ENCODE results near the gene ZNF385C.
A peak's percentile ranks its signal among the peaks of the same experiment; 100 is the strongest.
"Not testable (repeated sequence)": the region's sequence is repeated elsewhere in the genome, so short reads cannot be mapped to it uniquely, and the experiment has no call there.

ZNF385C gene

DNA sequence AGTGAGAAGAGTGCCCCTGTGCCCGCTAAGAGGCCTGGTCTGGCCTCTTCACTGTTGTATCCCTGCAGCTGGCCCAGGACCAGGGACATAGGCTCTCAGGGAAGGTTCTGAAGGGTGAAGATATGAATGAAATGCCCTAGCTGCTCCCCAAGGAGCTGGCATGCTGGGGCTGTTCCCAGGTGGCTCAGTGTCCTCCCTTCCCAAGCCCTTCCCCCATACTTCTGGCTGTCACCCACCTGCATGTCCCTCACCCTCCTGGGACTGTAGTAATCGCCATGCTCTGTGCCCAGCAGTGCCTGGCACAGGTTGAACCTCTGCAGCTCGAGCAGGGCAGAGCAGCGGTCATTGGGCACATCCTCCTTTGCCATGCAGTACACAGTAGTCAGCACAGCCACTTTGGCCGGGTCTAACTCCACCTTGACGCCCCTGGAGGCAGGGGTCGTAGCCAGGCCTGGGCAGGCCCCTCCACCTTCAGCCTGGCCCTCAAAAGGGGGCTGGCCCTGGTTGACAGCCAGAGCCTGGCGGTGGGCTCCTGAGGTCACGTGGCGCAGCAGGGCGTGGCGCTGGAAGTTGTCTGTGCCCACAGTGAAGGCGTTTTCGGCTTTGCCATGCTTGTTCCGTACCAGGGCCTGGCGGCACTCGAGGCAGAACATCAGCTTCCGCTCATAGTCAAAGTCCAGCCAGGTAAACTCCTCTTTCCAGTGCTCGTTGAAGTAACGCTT lies 55.5 kb downstream of the ZNF385C start:
- DNase-seq: no peak

DNA sequence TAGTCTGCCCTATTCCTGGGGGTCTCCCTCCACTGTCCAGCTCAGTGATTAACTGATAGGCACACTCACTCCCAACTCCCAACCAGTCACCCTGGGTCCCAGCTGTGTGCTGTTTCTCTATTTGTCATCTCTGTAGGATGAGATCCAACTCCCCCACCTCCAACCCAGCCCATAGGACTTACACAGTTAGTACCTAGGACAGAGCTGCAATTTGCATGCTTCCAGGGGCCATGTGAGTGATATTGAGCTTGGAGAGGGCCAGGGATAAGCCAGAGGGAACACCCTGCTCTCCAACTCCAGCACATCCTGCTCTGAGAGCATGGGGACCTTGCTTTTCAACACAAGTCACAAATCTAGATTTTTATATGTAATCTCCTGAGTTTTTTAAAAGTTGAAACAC lies 56.7 kb downstream of the ZNF385C start:
- no peak for DNase-seq

GRCh38 chr17:42040818-42041217 lies 57.5 kb downstream of the ZNF385C start:
- no peak for DNase-seq

- no peak for DNase-seq
Observed at GRCh38 chr17:42039794-42040763, 58.2 kb downstream of the ZNF385C start.

DNA sequence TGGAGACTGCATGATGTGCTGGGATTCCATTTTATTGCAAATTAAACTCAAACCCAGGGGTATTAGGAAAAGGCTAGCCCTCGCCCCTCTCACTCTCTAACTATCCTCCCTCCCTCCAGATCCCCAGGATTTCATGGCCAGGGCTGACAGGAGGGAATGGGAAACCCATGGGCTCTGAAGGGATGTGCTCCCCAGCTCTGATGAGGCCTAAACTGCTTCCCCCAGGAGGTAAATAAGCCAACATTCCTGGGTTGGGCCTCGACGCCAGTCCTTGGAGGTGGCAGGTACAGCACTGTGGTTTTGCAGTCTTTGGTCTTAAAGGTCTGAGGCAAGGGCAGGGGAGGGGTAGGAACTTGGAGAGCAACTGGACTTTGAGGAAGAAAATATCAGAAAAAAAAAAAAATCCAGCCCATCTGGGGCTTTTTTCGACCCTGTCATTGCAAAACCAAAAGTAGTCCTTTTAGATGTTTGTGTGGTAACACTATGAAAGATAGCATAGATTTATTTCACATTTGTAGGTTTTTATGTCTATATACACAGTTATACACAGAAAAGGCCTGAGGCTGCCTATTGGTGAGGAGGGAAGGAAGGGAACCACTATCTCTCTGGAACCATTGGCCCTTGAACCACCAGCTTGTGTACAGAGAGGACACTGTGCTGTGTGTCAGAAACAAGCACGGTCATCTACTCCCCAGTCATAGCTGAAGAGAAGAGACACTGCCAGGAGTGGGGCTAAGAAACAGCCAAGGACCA lies 59.9 kb downstream of the ZNF385C start:
- no peak for DNase-seq

DNA sequence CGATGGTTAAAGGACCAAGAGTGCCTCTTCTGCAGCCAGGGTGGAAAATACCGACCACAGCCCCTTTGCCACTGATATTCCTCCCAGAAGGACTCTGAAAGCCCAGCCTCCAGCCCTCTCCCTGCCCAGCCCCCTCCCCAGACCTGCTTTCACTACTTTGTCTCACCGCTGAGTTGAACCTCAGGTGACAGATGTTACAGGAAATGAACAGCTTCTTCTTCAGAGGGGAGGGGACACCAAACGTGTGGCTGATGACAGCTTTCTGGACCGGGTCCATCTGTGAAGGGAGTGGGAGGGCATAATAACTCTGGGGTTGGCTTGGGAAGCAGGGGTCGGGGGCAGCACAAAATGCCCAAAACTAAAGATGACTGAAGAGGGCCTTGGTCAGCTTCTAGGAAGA lies 64.2 kb downstream of the ZNF385C start:
- no peak for DNase-seq

DNA sequence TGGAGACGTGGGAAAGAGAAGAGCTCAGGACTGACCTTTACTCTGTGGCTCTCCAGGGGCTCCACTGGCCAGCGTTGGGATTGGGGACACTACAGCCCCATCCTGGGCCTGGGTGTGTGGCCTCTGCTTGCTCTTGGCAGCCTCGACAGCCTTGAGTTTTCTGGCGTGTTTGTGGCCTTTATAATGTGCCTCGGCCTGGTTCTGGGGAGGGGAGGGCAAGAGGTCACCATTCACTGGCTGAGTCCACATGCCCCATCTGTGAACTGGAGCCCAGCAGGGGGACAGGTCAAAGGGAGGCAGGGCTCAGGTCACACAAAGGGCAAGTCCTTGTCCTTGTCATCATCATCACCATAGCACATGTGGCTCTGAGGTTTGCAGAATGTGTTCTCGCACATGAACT lies 66.7 kb downstream of the ZNF385C start:
- no peak for DNase-seq

DNA sequence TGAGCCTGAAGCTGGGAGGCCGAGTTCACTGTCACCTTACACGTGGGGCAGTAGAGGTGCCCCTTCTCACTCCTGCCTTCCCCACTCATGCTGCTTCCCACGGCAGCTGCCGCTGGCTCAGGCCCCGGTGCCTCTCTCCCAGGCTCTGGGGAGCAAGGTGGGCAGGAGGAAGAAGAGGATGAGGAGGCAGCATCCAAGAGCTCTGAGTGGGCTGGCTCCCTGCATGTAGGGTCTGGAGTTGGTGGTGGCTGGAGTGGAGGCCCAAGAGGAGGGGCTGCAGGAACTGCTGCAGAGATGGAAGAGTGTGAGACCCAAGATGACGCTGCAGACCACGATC lies 69.5 kb downstream of the ZNF385C start:
- no peak for DNase-seq

DNA sequence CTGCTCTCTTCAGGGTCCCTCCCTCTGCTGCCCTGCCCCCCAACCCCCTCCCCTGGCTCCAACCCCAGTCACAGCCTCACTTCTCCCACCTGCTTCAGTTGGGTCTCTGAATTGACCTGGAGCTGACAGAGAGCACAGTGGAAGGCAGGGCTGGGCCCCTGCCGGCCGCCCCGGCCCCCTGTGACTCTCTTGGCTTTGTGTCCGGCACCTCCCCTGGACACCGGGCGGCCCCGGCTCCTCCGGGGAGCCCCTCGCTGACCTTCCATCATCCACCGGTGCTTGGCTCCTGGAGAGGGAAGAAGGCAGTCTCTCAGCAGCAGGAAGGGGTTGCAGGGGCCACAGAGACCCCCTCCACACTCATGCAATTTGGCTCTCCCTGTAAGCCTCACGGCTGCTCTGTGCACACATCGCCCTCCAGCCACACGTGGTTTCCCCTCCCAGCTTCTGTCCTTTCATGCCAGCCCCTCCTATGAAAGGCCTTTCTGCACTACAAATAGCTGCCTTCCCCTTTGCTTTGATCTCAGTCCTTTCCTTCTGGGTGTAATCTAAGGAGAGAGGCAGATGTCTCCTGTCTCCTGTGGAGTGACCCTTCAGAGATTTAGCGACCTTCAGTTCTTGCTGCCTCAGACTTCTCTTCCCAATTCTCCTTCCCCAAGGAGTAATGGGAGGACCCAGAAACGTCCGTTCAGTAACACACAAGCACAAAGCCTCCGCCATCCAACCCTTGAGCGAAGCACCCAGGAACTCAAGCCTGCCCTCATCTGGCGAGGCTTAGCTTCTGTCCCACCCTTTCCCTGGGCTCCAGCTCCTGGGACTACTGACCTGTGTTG lies 70.1 kb downstream of the ZNF385C start:
- no peak for DNase-seq

DNA sequence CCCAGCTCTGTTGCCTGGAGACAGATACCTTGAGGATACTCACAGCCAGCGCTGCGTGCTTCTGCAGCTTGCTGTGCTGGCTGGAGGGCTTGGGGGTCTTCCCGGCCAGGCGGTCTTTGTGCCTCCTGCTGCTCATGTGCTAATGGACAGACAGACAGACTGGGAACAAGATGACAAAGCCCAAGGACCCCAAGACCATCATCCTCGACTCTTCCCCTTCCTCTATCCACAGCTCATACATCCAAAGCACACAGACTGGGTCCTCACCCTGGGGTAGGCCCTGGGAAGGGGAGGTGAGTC lies 70.7 kb downstream of the ZNF385C start:
- no peak for DNase-seq

DNA sequence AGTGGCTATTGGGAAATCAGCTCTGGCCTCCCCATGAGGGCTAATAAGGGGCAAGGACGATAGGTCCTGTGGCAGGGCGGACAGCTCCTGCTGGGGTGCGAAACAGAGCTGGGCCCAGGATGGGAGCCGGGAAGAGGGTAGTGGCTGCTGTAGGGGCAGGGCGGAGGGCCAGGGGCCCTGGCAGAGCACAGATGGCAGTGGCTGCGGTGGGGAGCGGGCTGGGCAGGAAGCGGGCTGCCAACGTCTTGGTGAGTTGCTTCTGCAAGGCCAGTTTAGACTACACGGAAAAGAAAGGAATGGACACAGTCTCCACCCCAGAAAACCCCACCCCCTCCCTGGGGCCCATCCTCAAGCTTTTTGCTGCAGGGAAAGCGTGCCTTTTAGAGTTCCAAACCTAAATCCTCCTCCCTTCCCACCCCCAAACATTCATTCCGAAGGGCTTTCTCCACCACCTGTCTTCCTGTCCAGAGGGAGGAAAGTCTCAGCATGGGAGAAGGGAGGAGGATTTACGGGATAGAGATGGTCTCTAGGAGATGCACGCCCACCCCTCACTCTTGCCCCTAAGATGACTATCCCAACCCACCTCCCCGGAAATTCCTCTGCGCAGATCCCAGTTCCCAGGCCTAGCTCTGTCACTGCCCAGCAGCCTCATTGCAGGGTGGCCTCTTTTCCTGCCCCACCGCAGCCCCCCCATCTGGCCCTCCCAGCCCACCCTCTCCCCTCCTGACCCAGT lies 71.2 kb downstream of the ZNF385C start:
- DNase-seq: no peak

DNA sequence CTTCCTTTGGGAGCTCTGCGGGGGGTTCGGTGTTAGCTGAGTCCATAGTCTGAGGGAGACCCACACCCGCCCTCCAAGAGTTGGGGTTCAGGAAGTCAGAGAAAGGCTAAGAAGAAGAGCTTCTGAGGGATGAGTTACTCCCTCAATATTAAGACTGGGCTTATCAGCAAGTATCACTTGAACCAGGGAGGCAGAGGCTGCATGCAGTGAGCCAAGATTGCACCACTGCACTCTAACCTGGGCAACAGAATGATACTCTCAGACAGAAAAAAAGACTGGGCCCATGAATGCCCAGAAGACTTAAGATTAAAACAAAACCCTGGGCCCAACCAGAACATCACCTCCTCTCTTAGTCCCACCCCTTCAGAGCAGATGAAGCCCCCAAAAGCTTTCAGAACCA lies 72.3 kb downstream of the ZNF385C start:
- DNase-seq: no peak

DNA sequence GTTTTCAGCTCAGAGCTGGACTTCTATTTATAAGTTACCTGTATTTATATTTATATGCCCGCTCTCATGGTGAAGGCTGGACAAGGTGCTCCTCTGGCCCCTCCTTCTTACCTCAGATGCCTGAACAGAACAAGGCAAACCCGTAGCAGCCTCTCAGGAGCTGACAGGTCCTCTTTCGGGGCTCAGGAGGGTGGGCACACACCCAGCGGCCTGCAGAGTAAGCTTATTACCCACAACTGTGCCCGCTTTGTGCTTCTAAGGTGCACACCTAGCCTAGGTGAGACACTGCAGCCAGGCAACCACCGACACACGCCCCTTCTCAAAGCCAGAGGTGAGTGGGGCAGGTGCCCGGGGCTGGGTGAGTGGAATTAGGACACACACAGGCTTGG lies 73.1 kb downstream of the ZNF385C start:
- DNase-seq: no peak

GRCh38 chr17:42023524-42024349 lies 74.5 kb downstream of the ZNF385C start:
- no peak for DNase-seq

DNA sequence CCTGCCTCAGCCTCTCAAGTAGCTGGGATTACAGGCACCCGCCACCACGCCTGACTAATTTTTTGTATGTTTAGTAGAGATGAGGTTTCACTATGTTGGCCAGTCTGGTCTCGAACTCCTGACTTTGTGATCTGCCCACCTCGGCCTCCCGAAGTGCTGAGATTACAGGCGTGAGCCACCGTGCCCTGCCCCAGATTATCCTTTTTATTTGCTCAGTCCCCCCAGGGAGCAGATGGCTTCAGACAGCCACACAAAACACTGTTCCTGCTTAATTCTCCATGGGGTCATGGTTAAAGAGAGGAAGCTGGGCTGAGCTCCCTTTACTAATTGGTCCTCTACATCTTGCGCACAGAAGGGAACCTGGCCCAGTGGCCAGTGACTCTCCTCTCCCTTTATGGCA lies 77.4 kb downstream of the ZNF385C start:
- not testable (repeated sequence) for DNase-seq

DNA sequence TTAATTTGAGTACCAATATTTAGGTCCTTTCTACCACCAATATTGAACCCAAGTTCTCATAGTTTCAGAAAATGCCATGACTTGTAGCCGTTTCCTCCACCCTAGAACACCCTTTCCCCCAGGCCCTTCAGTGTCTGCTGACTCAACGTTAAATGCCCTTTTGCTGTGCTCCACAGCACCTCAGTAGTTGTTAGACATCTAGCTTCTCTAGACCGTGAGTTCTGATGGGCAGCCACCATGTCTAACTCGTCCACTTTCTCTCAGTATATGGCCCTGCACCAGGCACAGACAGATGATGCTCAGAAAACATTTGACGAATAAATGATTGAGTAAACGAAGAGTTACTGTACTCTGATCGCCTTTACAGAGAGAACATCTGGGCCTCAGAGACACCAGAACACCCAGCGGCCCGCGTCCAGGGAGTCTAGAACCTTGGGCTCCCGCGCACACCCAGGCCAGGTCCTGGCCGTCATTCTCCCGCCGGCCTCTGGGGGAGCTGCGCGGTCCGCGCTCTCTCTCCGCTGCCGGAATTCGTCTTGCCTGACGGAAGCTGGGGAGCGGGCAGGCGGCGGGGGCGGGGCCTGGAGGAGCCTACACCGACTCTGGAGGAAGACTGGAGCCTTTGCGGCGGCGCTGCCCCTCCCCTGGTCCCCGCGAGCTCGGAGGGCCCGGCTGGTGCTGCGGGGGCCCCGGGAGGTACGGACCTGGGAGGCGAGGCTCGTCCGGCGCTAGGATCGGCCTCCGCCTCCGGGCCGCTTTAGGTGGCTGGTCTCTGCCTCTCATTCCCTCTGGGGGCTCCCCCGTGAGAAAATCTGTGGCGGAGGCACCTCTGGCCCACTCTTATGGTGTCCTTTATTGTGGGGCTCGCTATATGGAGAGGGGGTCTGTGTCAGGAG lies 78.5 kb downstream of the ZNF385C start, which contains the start of gene NKIRAS2:
NKIRAS2 (plus strand) TSS at position 582 of the 896 bp plus-strand sequence. CDS start 1,488 bp downstream, outside the sequence.
- DNase-seq: peak; percentile 97

DNA sequence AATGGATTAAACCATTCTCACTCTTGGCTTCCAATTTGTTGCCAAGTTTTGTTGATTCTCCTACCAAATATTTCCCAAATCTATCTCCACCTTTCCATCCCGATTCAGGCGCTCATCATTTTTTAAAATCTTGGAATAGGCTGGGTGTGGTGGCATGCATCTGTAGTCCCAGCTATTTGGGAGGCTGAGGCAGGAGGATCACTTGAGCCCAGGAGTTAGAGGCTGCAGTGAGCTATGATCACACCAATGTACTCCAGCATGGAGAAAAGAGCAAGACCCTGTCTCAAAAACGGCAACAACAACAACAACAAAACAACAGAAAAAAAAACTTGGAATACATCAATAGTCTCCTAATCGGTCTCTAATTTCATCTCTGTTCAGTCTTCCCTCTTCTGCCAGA lies 79.3 kb downstream of the ZNF385C start:
- no peak for DNase-seq

DNA sequence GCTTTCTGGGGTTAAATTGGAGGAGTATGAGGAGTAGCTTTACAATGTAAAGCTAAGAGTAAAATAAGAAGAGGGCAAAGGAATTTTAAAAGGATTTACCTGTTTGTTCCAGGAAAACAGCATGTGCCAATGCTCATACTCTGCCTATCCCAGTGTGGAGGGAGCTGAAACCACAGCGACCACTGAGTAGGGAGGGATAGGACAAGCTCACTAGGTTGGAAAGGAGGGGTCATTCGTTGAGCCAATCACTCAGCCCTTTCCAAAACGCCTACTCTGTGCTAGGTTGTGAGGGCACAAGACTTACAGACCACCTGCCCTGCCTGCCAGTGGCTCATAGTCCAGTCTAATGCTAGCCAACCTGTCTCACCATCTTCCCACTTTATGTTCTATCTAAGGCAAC lies 79.9 kb downstream of the ZNF385C start:
- DNase-seq: no peak

GRCh38 chr17:42017866-42018200 lies 80.4 kb downstream of the ZNF385C start:
- no peak for DNase-seq
